GM23338 (cell line): Measurements from ENCODE around the gene POU3F1. TPM values are rescaled to one million over a fixed set of nuclear protein-coding genes. Genes with fewer than 3 reads are reported as not detected.

Experiments used
- ATAC-seq: fragments of 200-7000 bp; cut with Tn5 transposase; 3 replicates; pipeline ENCODE4 v1.9.1; 2020
- DNase-seq: peaks from one replicate; pipeline ENCODE4 v3.0.0-alpha.2; 2015; ENCODE audit warnings: low spot score
- H2AFZ ChIP-seq: fragments of 200-600 bp; sonication (generic); 2 replicates; pipeline ENCODE4 v1.8.0; 2016; ENCODE audit warnings: antibody characterized with exemption, mild to moderate bottlenecking, moderate library complexity
- H3F3A ChIP-seq: fragments of 200-600 bp; sonication (generic); replicated peaks from 2 replicates; pipeline ENCODE4 v1.8.0; 2017; ENCODE audit warnings: antibody characterized with exemption, mixed run types, low read depth
- H3K27ac ChIP-seq: fragments of 200-600 bp; sonication (generic); 2 replicates; pipeline ENCODE4 v1.6.1; 2016; ENCODE audit warnings: low read depth
- H3K27me3 ChIP-seq: fragments of 200-600 bp; sonication (generic); 2 replicates; pipeline ENCODE4 v1.8.0; 2016; ENCODE audit warnings: mild to moderate bottlenecking, mixed run types, moderate library complexity; ENCODE audit not compliant: insufficient read depth
- H3K36me3 ChIP-seq: fragments of 200-600 bp; sonication (generic); 2 replicates; pipeline ENCODE4 v1.8.0; 2016; ENCODE audit warnings: mild to moderate bottlenecking; ENCODE audit not compliant: insufficient read depth
- H3K4me1 ChIP-seq: fragments of 200-600 bp; sonication (generic); 2 replicates; pipeline ENCODE4 v1.8.0; 2016; ENCODE audit warnings: mild to moderate bottlenecking, moderate library complexity; ENCODE audit not compliant: insufficient read depth
- H3K4me2 ChIP-seq: fragments of 200-600 bp; sonication (generic); 2 replicates; pipeline ENCODE4 v1.7.1; 2017; ENCODE audit warnings: mixed run types
- H3K4me3 ChIP-seq: fragments of 200-600 bp; sonication (generic); 2 replicates; pipeline ENCODE4 v1.6.1; 2016; ENCODE audit warnings: mixed run types
- H3K79me2 ChIP-seq: fragments of 200-600 bp; sonication (generic); replicated peaks from 2 replicates; pipeline ENCODE4 v1.8.0; 2017; ENCODE audit warnings: mild to moderate bottlenecking; ENCODE audit not compliant: insufficient read depth
- H3K9me2 ChIP-seq: fragments of 200-600 bp; sonication (generic); 2 replicates; pipeline ENCODE4 v1.8.0; 2017; ENCODE audit not compliant: insufficient read depth
- H4K20me1 ChIP-seq: fragments of 200-600 bp; sonication (generic); replicated peaks from 2 replicates; pipeline ENCODE4 v1.8.0; 2017; ENCODE audit warnings: mild to moderate bottlenecking; ENCODE audit not compliant: insufficient read depth
- H3K27ac Mint-ChIP-seq: 2 replicates; pipeline ENCODE4 v1.8.0; 2020; ENCODE audit warnings: inconsistent platforms, mild to moderate bottlenecking, moderate library complexity, mixed read lengths
- H3K27me3 Mint-ChIP-seq: 3 replicates; pipeline ENCODE4 v1.8.0; 2022; ENCODE audit warnings: low read depth, mild to moderate bottlenecking, moderate library complexity, mixed read lengths, inconsistent platforms; ENCODE audit not compliant: insufficient read depth, poor library complexity
- H3K36me3 Mint-ChIP-seq: 3 replicates; pipeline ENCODE4 v1.8.0; 2021; ENCODE audit warnings: low read depth, mild to moderate bottlenecking, inconsistent platforms, moderate library complexity, mixed read lengths
- H3K4me1 Mint-ChIP-seq: 3 replicates; pipeline ENCODE4 v1.8.0; 2020; ENCODE audit warnings: mild to moderate bottlenecking, inconsistent platforms, mixed read lengths
- H3K4me3 Mint-ChIP-seq: 3 replicates; pipeline ENCODE4 v1.8.0; 2021; ENCODE audit warnings: moderate library complexity, mild to moderate bottlenecking, inconsistent platforms, mixed read lengths
- H3K9me3 Mint-ChIP-seq: 3 replicates; pipeline ENCODE4 v1.8.0; 2020; ENCODE audit warnings: moderate library complexity, mild to moderate bottlenecking, inconsistent platforms, mixed read lengths
- CTCF ChIP-seq, 2 experiments: fragments of 200-600 bp in 1 of 2; sonication (generic) in 1 of 2; conservative IDR thresholded peaks; 2 replicates each; pipeline versions ENCODE4 v1.5.1 to v1.6.1; 2016 to 2017; ENCODE audit warnings: antibody characterized with exemption in 2 of 2, low read depth in 2 of 2, mild to moderate bottlenecking in 2 of 2, moderate library complexity in 1 of 2
- EZH2phosphoT487 ChIP-seq: fragments of 200-600 bp; sonication (generic); IDR thresholded peaks from one replicate; pipeline ENCODE4 v1.8.1; 2018; ENCODE audit warnings: antibody characterized with exemption; ENCODE audit not compliant: unreplicated experiment
- JUNB ChIP-seq: IDR thresholded peaks from one replicate; pipeline ENCODE4 v1.6.1; 2016; ENCODE audit warnings: antibody characterized with exemption; ENCODE audit not compliant: unreplicated experiment
- NANOG ChIP-seq: IDR thresholded peaks from 2 replicates; pipeline ENCODE4 v1.6.1; 2016; ENCODE audit warnings: antibody characterized with exemption, borderline replicate concordance
- POLR2AphosphoS5 ChIP-seq: IDR thresholded peaks from 2 replicates; pipeline ENCODE4 v1.6.1; 2016; ENCODE audit warnings: antibody characterized with exemption, low read depth
- STAT1 ChIP-seq: IDR thresholded peaks from one replicate; pipeline ENCODE4 v1.6.1; 2016; ENCODE audit warnings: antibody characterized with exemption; ENCODE audit not compliant: unreplicated experiment
- ZNF114 ChIP-seq: fragments of 250-450 bp; sonication (Bioruptor Pico); IDR thresholded peaks from 2 replicates; pipeline ENCODE4 v1.5.0; 2020; ENCODE audit warnings: mild to moderate bottlenecking, moderate library complexity
- ZNF331 ChIP-seq: fragments of 250-450 bp; sonication (Bioruptor Pico); IDR thresholded peaks from 2 replicates; pipeline ENCODE4 v1.5.0; 2020; ENCODE audit warnings: low read depth, mild to moderate bottlenecking, moderate library complexity
- ZNF462 ChIP-seq: fragments of 250-450 bp; sonication (Bioruptor Pico); IDR thresholded peaks from 2 replicates; pipeline ENCODE4 v1.5.0; 2020; ENCODE audit warnings: mild to moderate bottlenecking, moderate library complexity
- polyA plus RNA-seq: library from polyadenylated mRNA; unstranded; fragments of >200 nt; fragmentation: Nextera tagmentation; extraction: Ambion mirVana; gene quantifications from 2 replicates; pipeline ENCODE4 v1.2.1, GENCODE V29; 2016
- total RNA-seq: library from RNA; depleted of rRNA; stranded (reverse); fragments of >200 nt; shearing (Covaris generic); gene quantifications from 2 replicates; pipeline ENCODE4 v1.2.3, GENCODE V29; 2014

The POU3F1 gene
- total and polyA plus RNA-seq, 2 experiments from 2014 or later = 3.6 to 11.5 TPM

GRCh38 chr1:38088791-38089190, 42.2 kb upstream of the POU3F1 start:
- H3K27me3 Mint-ChIP-seq = peaks cover 4% of the 10 kb centered on the region
- ATAC-seq = peak; percentile 12; the same call in 2 of the 3 replicates
- H3K27ac ChIP-seq = no peak overlapping the region
- H3K27ac Mint-ChIP-seq = no peak overlapping the region
- H3K9me3 Mint-ChIP-seq = no peaks in the 10 kb centered on the region
- peaks cover 57% of the 10 kb centered on the region for H3K4me1 Mint-ChIP-seq
- H3F3A ChIP-seq = no peaks in the 10 kb centered on the region
- DNase-seq = peak; percentile 24
- no peaks in the 10 kb centered on the region; the same call in 2 of the 3 replicates for H3K36me3 Mint-ChIP-seq
- H2AFZ ChIP-seq = no peak overlapping the region
- H3K4me1 ChIP-seq = peaks cover 18% of the 10 kb centered on the region
- no peaks in the 10 kb centered on the region for H3K79me2 ChIP-seq
- no peak overlapping the region for H3K4me3 Mint-ChIP-seq
- no peaks in the 10 kb centered on the region for H4K20me1 ChIP-seq
- H3K4me2 ChIP-seq = no peak overlapping the region; the same call in 1 of the 2 replicates
- H3K9me2 ChIP-seq = no peaks in the 10 kb centered on the region
- H3K4me3 ChIP-seq = no peak overlapping the region
- TF ChIP-seq ZNF114 (CRISPR knock-in tag) (no peak), ZNF331 (CRISPR knock-in tag) (no peak), JUNB (no peak), NANOG (no peak)
- no peaks in the 10 kb centered on the region for H3K27me3 ChIP-seq
- no peaks in the 10 kb centered on the region for H3K36me3 ChIP-seq

- no peaks in the 10 kb centered on the region for H3K36me3 ChIP-seq
- TF ChIP-seq EZH2phosphoT487 (no peak), JUNB (no peak), CTCF (conservative IDR thresholded peaks at IDR 0.05; ENCODE audit: low read depth in 2 of 2) (peak in 1 of 2 experiments; percentile 36; a peak in 1 of 4 replicates), ZNF462 (CRISPR knock-in tag) (no peak), STAT1 (no peak), NANOG (no peak), POLR2AphosphoS5 (no peak)
- no peak overlapping the region; the same call in 1 of the 2 replicates for H3K4me2 ChIP-seq
- no peak overlapping the region for H3K27ac ChIP-seq
- DNase-seq = peak; percentile 27
- Mint-ChIP-seq H3K27ac (no peak overlapping the region), H3K4me1 (peaks cover 57% of the 10 kb centered on the region), H3K27me3 (peaks cover 4% of the 10 kb centered on the region), H3K36me3 (no peaks in the 10 kb centered on the region; the same call in 2 of the 3 replicates), H3K9me3 (no peaks in the 10 kb centered on the region), H3K4me3 (no peak overlapping the region)
- H4K20me1 ChIP-seq = no peaks in the 10 kb centered on the region
- H3K79me2 ChIP-seq = no peaks in the 10 kb centered on the region
- no peaks in the 10 kb centered on the region for H3F3A ChIP-seq
- H3K27me3 ChIP-seq = no peaks in the 10 kb centered on the region
- peaks cover 17% of the 10 kb centered on the region for H3K4me1 ChIP-seq
- H3K4me3 ChIP-seq = no peak overlapping the region
- no peak overlapping the region for H2AFZ ChIP-seq
- H3K9me2 ChIP-seq = no peaks in the 10 kb centered on the region
- peak; percentile 58 for ATAC-seq
Observed at GRCh38 chr1:38088366-38088765, 41.8 kb upstream of the POU3F1 start.
